RWPE2 (cell line): ENCODE measurements around the gene CAMK1D.

Experiments used
- ATAC-seq: fragments of 200-7000 bp; cut with Tn5 transposase; 3 replicates; pipeline ENCODE4 v1.9.1; 2021; ENCODE audit warnings: low read depth
- DNase-seq: peaks from one replicate; pipeline ENCODE4 v3.0.0-alpha.2; 2020; ENCODE audit warnings: low spot score
- H3K27ac ChIP-seq: fragments of 450-650 bp; 2 replicates; pipeline ENCODE4 v1.5.1; 2017; ENCODE audit warnings: mild to moderate bottlenecking; ENCODE audit not compliant: poor library complexity, severe bottlenecking
- H3K27me3 ChIP-seq: fragments of 250-450 bp; sonication (Bioruptor Pico); 2 replicates; pipeline ENCODE4 v1.5.1; 2021; ENCODE audit warnings: mild to moderate bottlenecking, moderate library complexity; ENCODE audit not compliant: insufficient read depth, poor library complexity, severe bottlenecking
- H3K36me3 ChIP-seq: fragments of 250-450 bp; sonication (Bioruptor Pico); 2 replicates; pipeline ENCODE4 v1.5.1; 2020; ENCODE audit warnings: low read depth, mild to moderate bottlenecking, moderate library complexity
- H3K4me1 ChIP-seq: fragments of 250-450 bp; sonication (Bioruptor Pico); 2 replicates; pipeline ENCODE4 v1.5.1; 2021; ENCODE audit warnings: mild to moderate bottlenecking, moderate library complexity; ENCODE audit not compliant: insufficient read depth, poor library complexity, severe bottlenecking
- H3K4me3 ChIP-seq: fragments of 250-450 bp; sonication (Bioruptor Pico); 2 replicates; pipeline ENCODE4 v1.5.1; 2021; ENCODE audit warnings: mild to moderate bottlenecking, moderate library complexity; ENCODE audit not compliant: severe bottlenecking
- H3K9me3 ChIP-seq: fragments of 250-450 bp; sonication (Bioruptor Pico); 2 replicates; pipeline ENCODE4 v1.5.1; 2021; ENCODE audit warnings: mild to moderate bottlenecking, moderate library complexity; ENCODE audit not compliant: severe bottlenecking
- CTCF ChIP-seq: fragments of 450-650 bp; IDR thresholded peaks from one replicate; pipeline ENCODE4 v1.5.1; 2017; ENCODE audit warnings: mild to moderate bottlenecking, moderate library complexity; ENCODE audit not compliant: poor library complexity, severe bottlenecking

The CAMK1D gene

GRCh38 chr10:12667052-12667451 lies 317.7 kb downstream of the CAMK1D start:
- no peak overlapping the region for H3K27ac ChIP-seq
- no peaks in the 10 kb centered on the region for H3K4me1 ChIP-seq
- TF ChIP-seq CTCF = no peak
- H3K36me3 ChIP-seq = no peaks in the 10 kb centered on the region
- no peaks in the 10 kb centered on the region for H3K9me3 ChIP-seq
- no peak for ATAC-seq
- no peak overlapping the region for H3K4me3 ChIP-seq
- H3K27me3 ChIP-seq = no peaks in the 10 kb centered on the region
- no peak for DNase-seq

- no peaks in the 10 kb centered on the region for H3K36me3 ChIP-seq
- no peak overlapping the region for H3K27ac ChIP-seq
- no peaks in the 10 kb centered on the region for H3K9me3 ChIP-seq
- no peak overlapping the region for H3K4me3 ChIP-seq
- TF ChIP-seq CTCF = no peak
- H3K27me3 ChIP-seq = no peaks in the 10 kb centered on the region
- ATAC-seq = no peak
- DNase-seq = no peak
- no peaks in the 10 kb centered on the region for H3K4me1 ChIP-seq
These were observed 319.3 kb downstream of the CAMK1D start for GRCh38 chr10:12668634-12669033.

- Histone ChIP-seq H3K4me3 (no peak overlapping the region), H3K4me1 (no peaks in the 10 kb centered on the region), H3K9me3 (no peaks in the 10 kb centered on the region), H3K27me3 (no peaks in the 10 kb centered on the region), H3K27ac (no peak overlapping the region), H3K36me3 (no peaks in the 10 kb centered on the region)
- TF ChIP-seq CTCF = no peak
- DNase-seq (no peak), ATAC-seq (no peak)
These were observed 320.7 kb downstream of the CAMK1D start for GRCh38 chr10:12670004-12670403.

- Histone ChIP-seq H3K36me3 (no peaks in the 10 kb centered on the region), H3K4me3 (no peak overlapping the region), H3K27me3 (no peaks in the 10 kb centered on the region), H3K27ac (no peak overlapping the region), H3K4me1 (no peaks in the 10 kb centered on the region), H3K9me3 (no peaks in the 10 kb centered on the region)
- no peak for TF ChIP-seq CTCF
- DNase-seq = no peak
- no peak for ATAC-seq
These were observed 325.8 kb downstream of the CAMK1D start for GRCh38 chr10:12675186-12675585.

GRCh38 chr10:12679636-12680035 lies 330.3 kb downstream of the CAMK1D start:
- Histone ChIP-seq H3K9me3 (no peaks in the 10 kb centered on the region), H3K4me1 (no peaks in the 10 kb centered on the region), H3K36me3 (no peaks in the 10 kb centered on the region), H3K27me3 (no peaks in the 10 kb centered on the region), H3K4me3 (no peak overlapping the region), H3K27ac (no peak overlapping the region)
- ATAC-seq (no peak), DNase-seq (no peak)
- TF ChIP-seq CTCF = no peak
